COLO829 (cell line): ENCODE data around the gene SIRT6.
A peak's percentile ranks its signal among the peaks of the same experiment; 100 is the strongest.
"Not testable (repeated sequence)": the region's sequence is repeated elsewhere in the genome, so short reads cannot be mapped to it uniquely, and the experiment has no call there.

ENCODE experiments used
- DNase-seq: peaks from one replicate; pipeline ENCODE4 v3.0.0; 2012; ENCODE audit warnings: low spot score

Gene SIRT6

GRCh38 chr19:4174895-4175668, 7.3 kb downstream of the SIRT6 start:
- DNase-seq, result no peak

GRCh38 chr19:4174213-4174894, 8.0 kb downstream of the SIRT6 start:
- DNase-seq, result no peak

GRCh38 chr19:4173479-4174212, 8.7 kb downstream of the SIRT6 start:
- no peak for DNase-seq

GRCh38 chr19:4172861-4173473, 9.4 kb downstream of the SIRT6 start:
- no peak for DNase-seq

- no peak for DNase-seq
These were observed 10.7 kb downstream of the SIRT6 start for GRCh38 chr19:4171676-4172075.

GRCh38 chr19:4164262-4164661, 18.1 kb downstream of the SIRT6 start:
- no peak for DNase-seq

- no peak for DNase-seq
These were observed 20.8 kb downstream of the SIRT6 start for GRCh38 chr19:4161415-4162077.

GRCh38 chr19:4157971-4158370, 24.4 kb downstream of the SIRT6 start:
- not testable (repeated sequence) for DNase-seq

- no peak for DNase-seq
These were observed 25.2 kb downstream of the SIRT6 start for GRCh38 chr19:4157164-4157563.

- no peak for DNase-seq
These were observed 27.6 kb downstream of the SIRT6 start for GRCh38 chr19:4154571-4155312.

- no peak for DNase-seq
These were observed 29.9 kb downstream of the SIRT6 start for GRCh38 chr19:4152241-4152998.

- no peak for DNase-seq
These were observed 30.7 kb downstream of the SIRT6 start for GRCh38 chr19:4151623-4152022.

GRCh38 chr19:4149518-4150288, 32.7 kb downstream of the SIRT6 start:
- DNase-seq, result no peak

- peak; percentile 53 for DNase-seq
These were observed 37.6 kb downstream of the SIRT6 start for GRCh38 chr19:4144666-4145249.

- not testable (repeated sequence) for DNase-seq
These were observed 39.4 kb downstream of the SIRT6 start for GRCh38 chr19:4142916-4143315.

GRCh38 chr19:4140237-4140711, 42.1 kb downstream of the SIRT6 start:
- peak; percentile 90 for DNase-seq

- peak; percentile 66 for DNase-seq
These were observed 42.6 kb downstream of the SIRT6 start for GRCh38 chr19:4139614-4140236.

- no peak for DNase-seq
These were observed 43.9 kb downstream of the SIRT6 start for GRCh38 chr19:4138445-4138844.

GRCh38 chr19:4136680-4137088, 45.7 kb downstream of the SIRT6 start:
- DNase-seq, result no peak
